Stimulated activated CD4-positive, alpha-beta T cell treated with anti-CD3 and anti-CD28 coated beads, Interleukin-12 subunit alpha, Interleukin-12 subunit beta, amount 100 ng/mL, for 4 hours (primary cell): ENCODE results near the gene ANKRD33B.

Source experiments
- DNase-seq: peaks from one replicate; pipeline ENCODE4 v3.0.0-alpha.2; 2020

ANKRD33B gene

GRCh38 chr5:10580531-10581423 lies 16.9 kb downstream of the ANKRD33B start:
- DNase-seq, result no peak

GRCh38 chr5:10581424-10581748 lies 17.5 kb downstream of the ANKRD33B start:
- no peak for DNase-seq

- DNase-seq, result no peak
These were observed 18.1 kb downstream of the ANKRD33B start for GRCh38 chr5:10581867-10582511.

DNA sequence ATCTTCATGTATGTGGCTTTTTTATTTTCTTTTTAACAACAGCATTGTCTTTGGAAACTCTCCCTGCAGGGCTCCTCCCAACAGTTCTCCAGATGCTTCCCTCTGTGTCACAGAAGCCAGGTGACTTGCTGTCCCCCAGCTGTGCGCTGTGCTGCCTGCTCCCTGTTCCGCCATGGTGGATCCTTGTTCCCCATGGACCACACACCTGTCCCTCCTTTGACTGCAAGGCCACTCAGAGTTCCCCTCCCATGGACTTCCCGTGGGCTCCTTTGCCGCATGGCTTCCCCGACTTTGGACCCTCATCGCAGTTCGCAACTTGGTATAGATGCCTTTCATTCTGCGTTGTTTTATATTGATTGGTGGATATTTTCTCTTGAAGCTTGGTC lies 18.6 kb downstream of the ANKRD33B start:
- DNase-seq, result no peak

DNA sequence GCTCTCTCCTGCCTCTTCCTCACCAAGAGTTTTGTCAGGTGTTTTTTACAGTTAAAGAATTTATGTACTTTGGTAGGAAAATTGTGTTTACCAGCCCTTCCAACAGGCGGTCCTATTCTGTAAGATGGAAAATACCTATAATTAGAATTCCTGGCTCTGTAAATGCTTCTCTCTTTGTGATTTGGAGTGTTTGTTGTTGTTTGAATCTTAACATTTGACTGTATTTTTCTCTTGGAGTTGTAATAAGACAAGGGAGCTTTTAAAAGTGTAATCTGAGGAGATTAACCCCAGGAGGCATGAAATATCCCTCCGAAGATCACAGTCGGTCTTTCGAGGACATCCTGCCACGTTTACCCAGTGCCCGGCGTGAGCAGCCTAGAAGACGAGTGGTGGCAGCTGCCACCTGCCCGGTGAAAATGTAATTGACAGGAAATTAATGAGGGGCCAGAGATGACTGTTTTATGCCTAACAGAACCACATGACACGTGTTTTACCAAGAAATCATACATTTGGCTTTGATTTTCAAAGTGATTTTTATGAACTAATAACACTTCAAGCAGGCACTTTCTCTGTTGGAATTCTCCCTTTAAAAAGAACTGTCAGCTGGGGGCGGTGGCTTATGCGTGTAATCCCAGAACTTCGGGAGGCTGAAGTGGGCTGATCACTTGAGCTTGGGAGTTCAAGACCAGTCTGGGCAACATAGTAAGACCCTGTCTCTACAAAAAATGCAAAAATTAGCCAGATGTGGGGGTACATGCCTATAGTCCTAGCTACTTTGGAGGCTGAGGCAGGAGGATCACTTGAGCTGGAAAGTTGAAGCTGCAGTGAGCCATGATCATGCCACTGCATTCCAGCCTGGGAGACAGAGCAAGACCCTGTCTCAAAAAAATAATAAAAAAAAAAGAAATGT lies 20.0 kb downstream of the ANKRD33B start:
- DNase-seq, result no peak

DNA sequence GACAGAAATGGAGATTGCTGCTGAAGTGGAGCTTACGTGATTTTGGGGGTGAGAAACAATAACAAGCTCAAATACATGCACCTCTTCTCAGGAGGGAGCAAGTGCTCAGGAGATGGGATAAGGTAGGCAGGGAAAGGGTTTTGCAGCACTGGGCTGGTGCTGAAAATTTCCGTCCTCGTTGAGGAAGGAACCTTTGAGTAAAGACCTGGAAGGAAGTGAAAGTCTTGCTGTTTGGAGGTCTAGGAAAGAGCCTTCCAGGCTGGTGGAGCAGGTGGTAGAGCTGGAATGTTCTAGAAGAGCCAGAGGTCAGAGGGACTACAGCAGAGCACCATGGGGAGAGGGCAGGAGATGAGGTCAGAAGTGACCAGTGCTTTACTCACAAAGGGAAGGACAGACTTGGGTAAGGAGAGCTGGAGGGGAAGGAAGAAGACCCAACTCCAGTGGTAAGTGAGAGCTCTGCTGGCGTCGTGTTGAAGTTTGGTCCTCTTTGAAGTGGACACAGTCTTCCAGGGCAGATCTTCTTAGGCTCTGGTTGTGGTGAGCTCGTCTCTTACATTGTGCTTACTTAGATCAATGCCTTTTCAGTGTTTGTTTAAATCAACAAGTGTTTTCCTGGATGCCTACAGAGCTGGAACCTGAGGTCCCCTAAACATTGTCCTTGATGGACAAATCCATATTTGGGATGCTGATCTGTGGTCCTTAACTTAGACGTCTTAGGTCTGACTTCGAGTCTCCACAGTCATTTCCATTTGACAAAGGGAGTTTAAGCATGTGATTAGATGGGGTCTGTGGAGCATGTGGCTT lies 21.0 kb downstream of the ANKRD33B start:
- DNase-seq, result no peak

DNA sequence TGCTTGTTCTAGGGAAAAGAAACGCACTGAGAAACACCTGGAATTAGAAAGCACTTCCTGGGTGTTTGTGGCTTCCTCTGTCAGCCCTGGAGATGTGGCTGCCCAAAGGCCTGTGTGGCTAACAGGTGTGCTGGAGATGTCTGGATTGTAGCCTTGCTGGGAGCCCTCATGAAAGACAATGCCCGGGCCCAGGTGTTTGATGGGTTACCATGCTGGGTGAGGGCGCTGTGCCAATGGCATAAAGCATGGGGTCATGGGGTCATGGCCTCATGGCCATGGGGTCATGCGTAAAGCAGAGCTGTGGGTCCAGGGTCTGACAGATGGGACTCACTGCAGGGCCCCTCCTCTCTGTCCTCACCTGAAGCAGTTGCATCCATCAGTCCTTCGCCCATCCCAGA lies 21.6 kb downstream of the ANKRD33B start:
- DNase-seq, result no peak

DNA sequence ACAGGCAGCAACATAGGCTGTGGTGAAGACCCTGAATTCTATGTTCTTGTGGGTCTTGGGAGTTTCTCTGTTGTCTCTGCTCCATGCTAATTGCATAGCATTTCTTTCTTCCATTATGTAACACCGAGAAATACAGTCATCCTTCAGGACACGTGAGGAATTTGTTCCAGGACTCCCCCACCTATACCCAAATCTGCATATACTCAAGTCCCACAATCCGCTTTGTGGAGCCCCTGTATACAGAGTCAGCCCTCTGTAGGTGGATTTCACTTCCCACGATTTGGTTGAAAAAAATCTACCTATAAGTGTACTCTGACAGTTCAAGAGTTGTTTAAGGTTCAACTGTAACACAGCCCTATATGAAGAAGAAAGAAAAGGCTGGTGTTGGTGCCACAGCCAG lies 22.1 kb downstream of the ANKRD33B start:
- DNase-seq, result no peak

GRCh38 chr5:10586555-10586954 lies 22.7 kb downstream of the ANKRD33B start:
- no peak for DNase-seq

- no peak for DNase-seq
These were observed 24.4 kb downstream of the ANKRD33B start for GRCh38 chr5:10588109-10588775.

DNA sequence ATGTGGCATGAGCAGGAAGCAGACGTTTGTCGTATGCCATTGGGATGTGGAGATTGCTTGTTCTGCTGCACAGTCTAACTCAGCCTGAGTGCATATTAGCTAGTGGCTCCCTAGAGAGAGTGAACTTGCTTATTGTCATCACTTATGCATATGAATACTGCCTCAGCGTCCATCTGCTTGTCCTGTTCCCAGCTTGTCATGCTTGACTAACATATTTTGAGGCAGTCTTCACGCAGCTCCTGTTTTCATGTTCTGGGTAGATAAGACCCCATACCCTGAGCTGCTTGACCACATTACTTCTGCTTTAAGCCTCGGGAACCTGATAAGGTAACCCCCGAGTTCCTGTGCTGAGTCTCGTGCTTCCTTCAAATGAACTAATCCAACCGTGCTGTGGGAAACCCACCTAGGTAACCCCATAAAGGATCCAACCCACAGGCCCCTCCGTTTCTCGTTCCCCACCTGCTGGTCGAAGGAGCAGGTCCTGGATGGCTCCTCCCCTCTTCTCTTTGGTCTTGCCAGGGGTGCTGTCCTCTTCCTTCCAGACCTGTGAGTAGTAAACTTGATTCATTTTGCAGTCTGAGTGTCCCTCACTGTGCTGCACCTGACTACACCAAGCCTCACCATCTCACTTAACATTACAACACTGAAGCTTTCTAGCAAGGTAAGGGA lies 25.0 kb downstream of the ANKRD33B start:
- no peak for DNase-seq

DNA sequence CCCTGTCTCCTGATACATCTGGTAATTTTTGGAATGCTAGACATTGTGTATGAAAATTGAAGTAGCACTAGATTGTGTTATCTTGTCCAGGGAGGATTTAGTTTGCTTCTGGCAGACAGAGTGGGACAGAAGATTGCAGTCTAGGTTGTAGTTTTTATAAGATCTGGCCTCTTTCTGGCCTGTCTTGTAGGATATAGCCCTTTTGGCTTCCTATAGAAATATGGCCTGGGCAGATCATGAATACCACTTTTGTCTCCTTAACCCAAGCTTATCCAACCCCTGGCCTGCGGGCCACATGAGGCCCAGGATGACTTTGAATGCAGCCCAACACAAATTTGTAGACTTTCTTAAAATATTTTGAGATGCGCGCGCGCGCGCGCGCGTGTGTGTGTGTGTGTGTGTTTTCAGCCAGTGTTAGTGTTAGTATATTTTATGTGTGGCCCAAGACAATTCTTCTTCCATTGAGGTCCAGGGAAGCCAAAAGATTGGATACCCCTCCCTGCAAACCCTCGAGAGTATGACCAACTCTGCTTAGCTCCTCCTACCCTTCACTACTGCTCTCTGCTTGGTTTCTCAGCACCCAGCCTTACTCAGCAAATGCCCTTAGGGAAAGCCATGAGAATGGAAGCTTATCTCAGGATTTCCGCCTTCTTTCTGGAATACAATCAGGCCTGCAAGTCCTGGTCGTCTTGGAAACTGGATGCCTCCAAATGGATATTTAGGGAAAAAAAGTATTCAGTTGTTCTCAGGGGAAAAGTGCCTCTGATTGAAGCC lies 26.5 kb downstream of the ANKRD33B start:
- DNase-seq, result no peak

DNA sequence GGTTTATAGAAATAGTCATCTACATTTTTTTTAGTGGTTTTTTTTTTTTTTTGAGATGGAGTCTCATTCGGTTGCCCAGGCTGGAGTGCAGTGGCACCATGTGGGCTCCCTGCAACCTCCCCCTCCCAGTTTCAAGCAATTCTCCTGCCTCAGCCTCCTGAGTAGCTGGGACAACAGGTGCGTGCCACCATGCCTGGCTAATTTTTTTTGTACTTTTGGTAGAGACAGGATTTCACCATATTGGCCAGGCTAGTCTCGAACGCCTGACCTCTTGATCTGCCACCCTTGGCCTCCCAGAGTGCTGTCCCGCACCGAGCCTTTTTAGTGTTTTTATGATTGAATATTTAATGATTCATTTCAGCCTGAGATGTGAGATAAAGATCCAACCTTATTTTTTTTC lies 27.3 kb downstream of the ANKRD33B start:
- DNase-seq, result no peak

- no peak for DNase-seq
These were observed 28.1 kb downstream of the ANKRD33B start for GRCh38 chr5:10591966-10592365.

- no peak for DNase-seq
These were observed 28.7 kb downstream of the ANKRD33B start for GRCh38 chr5:10592601-10593000.

- no peak for DNase-seq
These were observed 29.8 kb downstream of the ANKRD33B start for GRCh38 chr5:10593531-10594181.

DNA sequence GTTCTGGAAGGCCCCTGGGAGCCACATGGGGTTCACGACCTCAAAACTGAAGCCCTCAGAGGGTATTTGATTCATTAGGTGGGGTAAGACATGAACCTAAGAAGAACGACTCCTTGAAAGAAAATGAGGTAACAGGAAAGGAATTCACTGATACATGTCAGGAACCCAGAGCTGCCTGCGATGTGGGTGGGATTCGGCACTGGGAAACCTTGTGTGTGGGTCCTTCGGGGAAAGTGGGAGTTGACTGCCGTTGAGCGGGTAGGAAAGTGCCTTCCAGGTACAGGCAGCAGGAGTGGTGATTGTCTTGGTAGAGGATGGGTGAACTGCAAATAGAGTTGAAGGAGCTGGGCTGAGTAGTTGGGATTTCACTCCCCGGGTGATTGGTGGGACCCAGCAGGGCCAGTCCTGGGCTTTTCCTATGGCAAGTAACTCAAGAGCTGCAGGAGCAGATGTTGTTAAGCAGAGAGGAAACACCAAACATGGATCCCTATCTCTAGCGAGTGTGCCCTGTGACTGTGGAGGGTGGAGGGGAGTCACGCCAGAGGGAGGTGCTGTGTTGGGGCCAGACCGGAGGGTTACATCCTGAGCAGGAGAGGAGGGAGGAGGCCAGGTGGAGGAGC lies 30.8 kb downstream of the ANKRD33B start:
- no peak for DNase-seq

DNA sequence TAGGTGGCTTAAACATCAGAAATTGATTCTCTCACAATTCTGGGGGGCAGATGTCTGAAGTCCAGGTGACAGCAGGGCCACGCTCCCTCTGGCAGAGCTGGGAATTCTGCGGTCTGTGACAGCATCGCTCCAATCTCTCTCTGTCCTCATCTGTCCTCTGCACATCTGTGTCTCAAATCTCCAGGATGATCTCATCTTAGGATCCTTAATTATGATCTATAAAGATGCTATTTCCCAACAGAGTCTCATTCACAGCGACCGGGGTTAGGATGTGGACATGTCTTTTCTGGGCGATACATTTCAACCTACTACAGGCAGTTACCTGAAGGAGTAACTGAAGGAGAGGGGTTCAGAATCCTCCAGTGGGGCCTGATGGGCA lies 31.4 kb downstream of the ANKRD33B start:
- no peak for DNase-seq

DNA sequence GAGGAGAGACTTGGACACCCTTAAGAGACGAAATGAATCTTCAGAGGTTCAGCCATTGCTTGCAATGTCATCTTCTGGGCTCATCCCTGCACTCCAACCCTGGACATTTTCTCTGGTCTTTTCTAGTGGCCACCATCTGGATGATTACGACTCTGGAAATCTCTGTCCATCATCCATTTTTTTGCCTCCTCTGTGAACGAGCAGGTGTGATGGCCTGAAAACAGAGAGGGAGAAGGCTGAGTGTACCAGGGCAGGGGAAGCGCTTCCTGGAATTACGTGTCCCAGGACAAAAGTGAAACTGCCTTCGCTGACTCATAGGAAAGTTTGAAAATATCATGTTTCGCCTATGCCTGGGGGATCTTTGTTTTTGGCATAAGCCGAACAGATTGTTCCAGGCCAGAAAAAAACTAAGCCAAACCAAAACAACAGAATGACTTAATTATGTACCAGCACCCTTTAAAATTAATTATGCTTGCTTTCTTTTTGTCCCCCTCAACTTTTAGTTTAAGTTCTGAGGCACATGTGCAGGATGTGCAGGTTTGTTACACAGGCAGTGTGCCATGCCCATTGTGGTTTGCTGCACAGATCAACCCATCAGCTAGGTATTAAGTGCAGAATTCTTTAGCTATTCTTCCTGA lies 31.9 kb downstream of the ANKRD33B start:
- DNase-seq, result peak; percentile 15
